HL-60 (cell line): ENCODE results near the gene TNPO3.

Experiments
- POLR2AphosphoS5 ChIP-seq: IDR thresholded peaks from 2 replicates; pipeline ENCODE4 v1.6.1; 2012; ENCODE audit warnings: low read depth
- SPI1 ChIP-seq: IDR thresholded peaks from 2 replicates; pipeline ENCODE4 v1.6.1; 2012; ENCODE audit warnings: low read depth, mild to moderate bottlenecking, borderline replicate concordance
- TF ChIP-seq, protein P1 (sequence below): IDR thresholded peaks from one replicate; pipeline ENCODE4 v1.5.1; 2011; ENCODE audit warnings: low read length, control low read depth, inconsistent platforms; ENCODE audit not compliant: insufficient read depth
- TF ChIP-seq, protein P2 (sequence below): IDR thresholded peaks from 2 replicates; pipeline ENCODE4 v1.6.1; 2012; ENCODE audit warnings: low read depth; ENCODE audit not compliant: insufficient replicate concordance

DNA sequence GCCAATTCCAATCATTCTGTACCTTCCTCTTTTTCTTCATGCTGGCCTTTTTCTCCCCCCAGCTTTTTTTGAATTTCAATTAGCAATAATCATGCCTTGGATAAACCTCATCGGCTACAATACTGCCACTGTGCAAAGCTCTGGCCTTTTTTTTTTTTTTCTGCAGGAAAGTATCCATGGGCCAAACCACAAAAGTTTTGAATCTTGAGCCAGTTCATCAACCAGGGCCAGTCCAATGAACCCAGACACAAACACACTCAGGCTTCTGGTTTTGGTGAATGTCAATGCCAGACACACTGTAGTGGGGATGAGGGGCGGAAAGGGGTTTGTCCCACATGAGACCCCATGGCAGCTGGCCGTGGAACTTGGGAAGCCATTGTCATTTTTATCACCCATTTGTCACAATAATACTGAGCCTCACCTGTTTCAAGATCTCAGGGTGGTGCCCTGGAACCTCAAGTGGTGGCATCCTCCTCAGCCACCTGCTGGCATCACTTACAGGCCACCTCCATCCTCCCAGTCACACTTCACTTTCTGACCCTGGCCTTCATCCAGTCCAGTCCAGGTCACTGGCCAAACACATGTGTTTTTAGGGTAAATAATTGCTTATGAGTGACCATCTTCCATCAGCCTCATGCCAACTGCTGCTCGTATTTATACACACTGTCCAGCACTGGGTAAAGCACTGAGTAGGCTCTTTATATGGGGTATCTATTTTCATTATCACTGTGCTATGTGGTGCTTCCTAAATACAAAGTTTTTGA, 48.8 kb upstream of the TNPO3 start:
- TF ChIP-seq POLR2AphosphoS5, result no peak
- TF ChIP-seq, protein P1, sequence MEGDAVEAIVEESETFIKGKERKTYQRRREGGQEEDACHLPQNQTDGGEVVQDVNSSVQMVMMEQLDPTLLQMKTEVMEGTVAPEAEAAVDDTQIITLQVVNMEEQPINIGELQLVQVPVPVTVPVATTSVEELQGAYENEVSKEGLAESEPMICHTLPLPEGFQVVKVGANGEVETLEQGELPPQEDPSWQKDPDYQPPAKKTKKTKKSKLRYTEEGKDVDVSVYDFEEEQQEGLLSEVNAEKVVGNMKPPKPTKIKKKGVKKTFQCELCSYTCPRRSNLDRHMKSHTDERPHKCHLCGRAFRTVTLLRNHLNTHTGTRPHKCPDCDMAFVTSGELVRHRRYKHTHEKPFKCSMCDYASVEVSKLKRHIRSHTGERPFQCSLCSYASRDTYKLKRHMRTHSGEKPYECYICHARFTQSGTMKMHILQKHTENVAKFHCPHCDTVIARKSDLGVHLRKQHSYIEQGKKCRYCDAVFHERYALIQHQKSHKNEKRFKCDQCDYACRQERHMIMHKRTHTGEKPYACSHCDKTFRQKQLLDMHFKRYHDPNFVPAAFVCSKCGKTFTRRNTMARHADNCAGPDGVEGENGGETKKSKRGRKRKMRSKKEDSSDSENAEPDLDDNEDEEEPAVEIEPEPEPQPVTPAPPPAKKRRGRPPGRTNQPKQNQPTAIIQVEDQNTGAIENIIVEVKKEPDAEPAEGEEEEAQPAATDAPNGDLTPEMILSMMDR, result no peak
- TF ChIP-seq, protein P2, sequence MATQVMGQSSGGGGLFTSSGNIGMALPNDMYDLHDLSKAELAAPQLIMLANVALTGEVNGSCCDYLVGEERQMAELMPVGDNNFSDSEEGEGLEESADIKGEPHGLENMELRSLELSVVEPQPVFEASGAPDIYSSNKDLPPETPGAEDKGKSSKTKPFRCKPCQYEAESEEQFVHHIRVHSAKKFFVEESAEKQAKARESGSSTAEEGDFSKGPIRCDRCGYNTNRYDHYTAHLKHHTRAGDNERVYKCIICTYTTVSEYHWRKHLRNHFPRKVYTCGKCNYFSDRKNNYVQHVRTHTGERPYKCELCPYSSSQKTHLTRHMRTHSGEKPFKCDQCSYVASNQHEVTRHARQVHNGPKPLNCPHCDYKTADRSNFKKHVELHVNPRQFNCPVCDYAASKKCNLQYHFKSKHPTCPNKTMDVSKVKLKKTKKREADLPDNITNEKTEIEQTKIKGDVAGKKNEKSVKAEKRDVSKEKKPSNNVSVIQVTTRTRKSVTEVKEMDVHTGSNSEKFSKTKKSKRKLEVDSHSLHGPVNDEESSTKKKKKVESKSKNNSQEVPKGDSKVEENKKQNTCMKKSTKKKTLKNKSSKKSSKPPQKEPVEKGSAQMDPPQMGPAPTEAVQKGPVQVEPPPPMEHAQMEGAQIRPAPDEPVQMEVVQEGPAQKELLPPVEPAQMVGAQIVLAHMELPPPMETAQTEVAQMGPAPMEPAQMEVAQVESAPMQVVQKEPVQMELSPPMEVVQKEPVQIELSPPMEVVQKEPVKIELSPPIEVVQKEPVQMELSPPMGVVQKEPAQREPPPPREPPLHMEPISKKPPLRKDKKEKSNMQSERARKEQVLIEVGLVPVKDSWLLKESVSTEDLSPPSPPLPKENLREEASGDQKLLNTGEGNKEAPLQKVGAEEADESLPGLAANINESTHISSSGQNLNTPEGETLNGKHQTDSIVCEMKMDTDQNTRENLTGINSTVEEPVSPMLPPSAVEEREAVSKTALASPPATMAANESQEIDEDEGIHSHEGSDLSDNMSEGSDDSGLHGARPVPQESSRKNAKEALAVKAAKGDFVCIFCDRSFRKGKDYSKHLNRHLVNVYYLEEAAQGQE, result no peak
- TF ChIP-seq SPI1, result no peak
